H1 (cell line): Measurements from ENCODE around the gene CDC45. TPM values are rescaled to one million over a fixed set of nuclear protein-coding genes. Genes with fewer than 3 reads are reported as not detected.

ENCODE experiments used
- CTCF ChIA-PET: fragments of 300-600 bp; sonication (Branson Sonifier 250); formaldehyde crosslinking; loops from one replicate; lab custom pipeline; 2021; ENCODE audit not compliant: partially characterized antibody; lab: Charles Lee
- POLR2A ChIA-PET: fragments of 300-600 bp; sonication (Branson Sonifier 250); formaldehyde crosslinking; loops from one replicate; lab custom pipeline; 2021; ENCODE audit warnings: inconsistent platforms; ENCODE audit not compliant: partially characterized antibody; lab: Charles Lee
- DNase-seq, 2 experiments: peaks; one replicate each; pipeline versions ENCODE4 v3.0.0 to v3.0.0-alpha.2; 2010 to 2022; ENCODE audit warnings: low spot score in 2 of 2, low read depth in 1 of 2, mixed read lengths in 1 of 2
- FAIRE-seq: peaks from 2 replicates; lab custom pipeline; 2011; peaks lifted over from hg19 to GRCh38; lab: Jason Lieb, UNC
- H2AFZ ChIP-seq: 2 replicates; pipeline ENCODE4 v1.8.1; 2012; ENCODE audit warnings: low read length, inconsistent platforms
- H2AK5ac ChIP-seq: 2 replicates; pipeline ENCODE4 v1.6.1; 2013; ENCODE audit warnings: low read depth, low read length
- H2BK120ac ChIP-seq: replicated peaks from 2 replicates; pipeline ENCODE3; 2013; ENCODE audit warnings: low read depth, low read length, inconsistent platforms
- H2BK12ac ChIP-seq: 2 replicates; pipeline ENCODE4 v1.6.1; 2013; ENCODE audit warnings: low read depth, low read length
- H2BK15ac ChIP-seq: 2 replicates; pipeline ENCODE4 v1.6.1; 2013; ENCODE audit warnings: low read length
- H2BK20ac ChIP-seq: 2 replicates; pipeline ENCODE4 v1.6.1; 2013; ENCODE audit warnings: low read length
- H2BK5ac ChIP-seq: 2 replicates; pipeline ENCODE4 v1.6.1; 2013; ENCODE audit warnings: low read depth, low read length
- H3K14ac ChIP-seq: 2 replicates; pipeline ENCODE4 v1.6.1; 2013; ENCODE audit warnings: inconsistent platforms; ENCODE audit not compliant: insufficient read length
- H3K18ac ChIP-seq: 2 replicates; pipeline ENCODE4 v1.6.1; 2013; ENCODE audit warnings: low read length; ENCODE audit errors: extremely low read depth
- H3K23ac ChIP-seq: 2 replicates; pipeline ENCODE4 v1.6.1; 2013; ENCODE audit warnings: inconsistent platforms; ENCODE audit not compliant: insufficient read length
- H3K23me2 ChIP-seq: 2 replicates; pipeline ENCODE4 v1.6.1; 2013; ENCODE audit warnings: low read depth, low read length
- H3K27ac ChIP-seq: 2 replicates; pipeline ENCODE4 v1.6.1; 2011; ENCODE audit warnings: low read depth, low read length, inconsistent platforms
- H3K27me3 ChIP-seq, 4 experiments: replicated peaks in 1 of 4; 1 replicate in 1 of 4; 2 replicates in 3 of 4; pipeline versions ENCODE4 v1.6.1 to v1.8.1; 2011 to 2013; ENCODE audit warnings: low read length in 3 of 4, mild to moderate bottlenecking in 3 of 4, inconsistent platforms in 2 of 4, mixed read lengths in 2 of 4, moderate library complexity in 1 of 4; ENCODE audit not compliant: control insufficient read depth in 3 of 4, insufficient read depth in 3 of 4; ENCODE audit errors: extremely low read depth in 1 of 4
- H3K36me3 ChIP-seq, 4 experiments: 2 replicates each; pipeline versions ENCODE4 v1.6.1 to v1.8.1; 2011 to 2013; ENCODE audit warnings: mild to moderate bottlenecking in 4 of 4, low read length in 3 of 4, moderate library complexity in 2 of 4, control low read depth in 1 of 4, inconsistent platforms in 1 of 4; ENCODE audit not compliant: insufficient read depth in 4 of 4, control insufficient read depth in 2 of 4
- H3K4ac ChIP-seq: replicated peaks from 2 replicates; pipeline ENCODE3; 2013; ENCODE audit warnings: low read length, low read depth, mixed read lengths, inconsistent platforms; ENCODE audit not compliant: insufficient read length
- H3K4me1 ChIP-seq, 4 experiments: replicated peaks in 1 of 4; 1 replicate in 1 of 4; 2 replicates in 3 of 4; pipeline versions ENCODE4 v1.6.1 to v1.8.1; 2011 to 2013; ENCODE audit warnings: low read length in 3 of 4, inconsistent platforms in 2 of 4, mixed read lengths in 1 of 4; ENCODE audit not compliant: insufficient read depth in 4 of 4, control insufficient read depth in 3 of 4
- H3K4me2 ChIP-seq, 2 experiments: 2 replicates each; pipeline versions ENCODE4 v1.6.1 to v1.8.1; 2011 to 2013; ENCODE audit warnings: low read depth in 2 of 2, low read length in 2 of 2, control low read depth in 1 of 2, inconsistent platforms in 1 of 2, mild to moderate bottlenecking in 1 of 2; ENCODE audit not compliant: insufficient read depth in 1 of 2
- H3K4me3 ChIP-seq, 4 experiments: fragments of 200-600, 300-600 bp in 1 of 4; sonication (generic), shearing (Covaris generic), sonication (Bioruptor Twin) in 1 of 4; 2 replicates each; pipeline versions ENCODE4 v1.5.1 to v1.8.1; 2011 to 2016; ENCODE audit warnings: low read length in 4 of 4, low read depth in 3 of 4, control low read depth in 2 of 4, inconsistent platforms in 2 of 4, mild to moderate bottlenecking in 2 of 4, mixed read lengths in 1 of 4, moderate library complexity in 1 of 4; ENCODE audit not compliant: insufficient read depth in 2 of 4; ENCODE audit errors: extremely low read depth in 1 of 4
- H3K56ac ChIP-seq: replicated peaks from 2 replicates; pipeline ENCODE3; 2013; ENCODE audit warnings: low read depth, mild to moderate bottlenecking, mixed read lengths, low read length, inconsistent platforms; ENCODE audit not compliant: insufficient read length
- H3K79me1 ChIP-seq: 2 replicates; pipeline ENCODE4 v1.6.1; 2013; ENCODE audit warnings: low read depth, low read length, control low read depth
- H3K79me2 ChIP-seq, 2 experiments: 2 replicates each; pipeline versions ENCODE4 v1.6.1 to v1.8.1; 2012 to 2013; ENCODE audit warnings: low read length in 2 of 2, mild to moderate bottlenecking in 2 of 2, inconsistent platforms in 1 of 2; ENCODE audit not compliant: insufficient read depth in 2 of 2, control insufficient read depth in 1 of 2
- H3K9ac ChIP-seq, 4 experiments: replicated peaks in 1 of 4; 1 replicate in 1 of 4; 2 replicates in 3 of 4; pipeline versions ENCODE4 v1.6.1 to v1.8.1; 2011 to 2013; ENCODE audit warnings: low read depth in 3 of 4, low read length in 3 of 4, control low read depth in 2 of 4, mild to moderate bottlenecking in 2 of 4, moderate library complexity in 2 of 4, inconsistent platforms in 1 of 4; ENCODE audit errors: extremely low read depth in 1 of 4
- H3K9me3 ChIP-seq, 2 experiments: 2 replicates each; pipeline versions ENCODE4 v1.6.1 to v1.8.1; 2012 to 2013; ENCODE audit warnings: mild to moderate bottlenecking in 2 of 2, moderate library complexity in 2 of 2, control low read depth in 1 of 2, inconsistent platforms in 1 of 2, low read depth in 1 of 2, low read length in 1 of 2, mixed read lengths in 1 of 2; ENCODE audit not compliant: insufficient read depth in 2 of 2
- H4K20me1 ChIP-seq, 2 experiments: replicated peaks in 1 of 2; 2 replicates each; pipeline versions ENCODE3 to v1.8.1; 2011 to 2013; ENCODE audit warnings: inconsistent platforms in 2 of 2, low read length in 2 of 2, mild to moderate bottlenecking in 1 of 2; ENCODE audit not compliant: insufficient read depth in 2 of 2, control insufficient read depth in 1 of 2
- H4K5ac ChIP-seq: 2 replicates; pipeline ENCODE4 v1.6.1; 2013; ENCODE audit warnings: low read length, low read depth, mixed read lengths, inconsistent platforms; ENCODE audit not compliant: insufficient read length
- H4K8ac ChIP-seq: 2 replicates; pipeline ENCODE4 v1.8.0; 2013; ENCODE audit warnings: mild to moderate bottlenecking, moderate library complexity, low read length, inconsistent platforms; ENCODE audit not compliant: insufficient read depth; ENCODE audit errors: extremely low read depth
- H4K91ac ChIP-seq: replicated peaks from 2 replicates; pipeline ENCODE3; 2013; ENCODE audit warnings: low read length, mixed read lengths, inconsistent platforms; ENCODE audit not compliant: insufficient read length
- EP300 ChIP-seq, 2 experiments: IDR thresholded peaks; 1 replicate in 1 of 2; 2 replicates in 1 of 2; pipeline ENCODE4 v1.6.1; 2011 to 2012; ENCODE audit warnings: low read depth in 2 of 2, low read length in 2 of 2, mild to moderate bottlenecking in 2 of 2, borderline replicate concordance in 1 of 2, inconsistent platforms in 1 of 2, moderate library complexity in 1 of 2
- KDM5A ChIP-seq: fragments of 200-600 bp; IDR thresholded peaks from 2 replicates; pipeline ENCODE4 v1.7.1; 2012; ENCODE audit warnings: mild to moderate bottlenecking, low read length, inconsistent platforms, mixed read lengths
- MAFK ChIP-seq: IDR thresholded peaks from 2 replicates; pipeline ENCODE4 v1.6.1; 2012; ENCODE audit warnings: low read depth, mild to moderate bottlenecking, improper control_type of control experiment, low read length
- WGBS, 2 experiments: shearing (Covaris generic) in 1 of 2; methylation state at CpG; one replicate each; pipeline versions ENCODE4 v1.1.6 to v1.1.7; 2013 to 2015; ENCODE audit warnings: low lambda C conversion rate in 2 of 2, mixed read lengths in 2 of 2, inconsistent platforms in 1 of 2, low coverage in 1 of 2, missing lambda C conversion rate in 1 of 2; ENCODE audit not compliant: insufficient replicate concordance in 2 of 2, insufficient coverage in 1 of 2, insufficient read length in 1 of 2; ENCODE audit errors: extremely low coverage in 1 of 2, missing lambda C conversion rate in 1 of 2; 5-methylcytosine and 5-hydroxymethylcytosine counted together
- polyA plus RNA-seq, 7 experiments: library from polyadenylated mRNA; depleted of rRNA in 3 of 7; stranded (reverse) in 5 of 7; unstranded in 2 of 7; fragments of >200 nt in 5 of 7; fragments of 200-250 nt in 2 of 7; gene quantifications; 1 replicate in 5 of 7; 2 replicates in 1 of 7; 4 replicates in 1 of 7; pipeline versions ENCODE4 v1.2.1 to v1.2.3, GENCODE V29; 2011 to 2013; ENCODE audit warnings: missing spikeins in 2 of 7, mixed read lengths in 2 of 7
- total RNA-seq: library from RNA; stranded (reverse); fragmentation: NEBNext Ultra II Directional; extraction: Animal tissue kit (Norgen Biotek cat#: 25700); gene quantifications from 2 replicates; pipeline ENCODE4 v1.2.1, GENCODE V29; 2021

Gene CDC45
- total and polyA plus RNA-seq, 2 of the 8 experiments (the other 6 are each of a cell fraction or from before 2014, with no cell fraction given), result 31.9 to 37.7 TPM

GRCh38 chr22:19498866-19499190, 19.1 kb downstream of the CDC45 start:
- Histone ChIP-seq H3K9me3 (no peaks in the 10 kb centered on the region), H4K20me1 (peaks cover 0 to 7% of the 10 kb centered on the region in 2 experiments), H3K4ac (no peak overlapping the region), H3K27ac (no peak overlapping the region), H3K27me3 (no peaks in the 10 kb centered on the region), H3K9ac (no peak overlapping the region), H2BK20ac (no peak overlapping the region), H3K23ac (no peak overlapping the region), H4K5ac (no peak overlapping the region), H3K23me2 (no peaks in the 10 kb centered on the region), H2BK15ac (no peak overlapping the region), H2AFZ (no peak overlapping the region), H3K14ac (no peak overlapping the region), H3K18ac (no peak overlapping the region), H3K4me2 (no peak overlapping the region), H3K56ac (no peak overlapping the region), H4K8ac (no peak overlapping the region), H3K4me3 (no peak overlapping the region), H3K4me1 (no peaks in the 10 kb centered on the region; a peak in 1 of 7 replicates), H2BK12ac (no peak overlapping the region), H3K36me3 (peaks cover 9 to 41% (median 22%) of the 10 kb centered on the region in 4 experiments), H2BK120ac (no peak overlapping the region), H4K91ac (no peak overlapping the region), H2BK5ac (no peak overlapping the region), H3K79me2 (no peaks in the 10 kb centered on the region), H3K79me1 (no peaks in the 10 kb centered on the region; the same call in 1 of the 2 replicates), H2AK5ac (no peak overlapping the region)
- DNase-seq (no peak), FAIRE-seq (no peak)
- WGBS, 2 experiments, result 87% methylated on average over 3 of the region's 3 CpGs; no CpG with 5 or more reads in 1 of the 2 experiments
- ChIA-PET CTCF (interaction anchor here (2.2 to 2.6 kb wide), 2 partner anchors 131 to 181 kb away, joined by 6 to 13 read pairs; no protein-coding TSS in a partner anchor), POLR2A (interaction anchor here (1.3 to 2.4 kb wide), 2 partner anchors 13 to 18 kb away, joined by 3 to 8 read pairs; no protein-coding TSS in a partner anchor)
- TF ChIP-seq MAFK, result no peak
- no peak for TF ChIP-seq KDM5A
- TF ChIP-seq EP300 (IDR thresholded peaks at IDR 0.05; ENCODE audit: borderline replicate concordance in 1 of 2, low read depth in 2 of 2, low read length in 2 of 2), result no peak
